ENCODE data around the gene MEG3.

Gene MEG3

DNA sequence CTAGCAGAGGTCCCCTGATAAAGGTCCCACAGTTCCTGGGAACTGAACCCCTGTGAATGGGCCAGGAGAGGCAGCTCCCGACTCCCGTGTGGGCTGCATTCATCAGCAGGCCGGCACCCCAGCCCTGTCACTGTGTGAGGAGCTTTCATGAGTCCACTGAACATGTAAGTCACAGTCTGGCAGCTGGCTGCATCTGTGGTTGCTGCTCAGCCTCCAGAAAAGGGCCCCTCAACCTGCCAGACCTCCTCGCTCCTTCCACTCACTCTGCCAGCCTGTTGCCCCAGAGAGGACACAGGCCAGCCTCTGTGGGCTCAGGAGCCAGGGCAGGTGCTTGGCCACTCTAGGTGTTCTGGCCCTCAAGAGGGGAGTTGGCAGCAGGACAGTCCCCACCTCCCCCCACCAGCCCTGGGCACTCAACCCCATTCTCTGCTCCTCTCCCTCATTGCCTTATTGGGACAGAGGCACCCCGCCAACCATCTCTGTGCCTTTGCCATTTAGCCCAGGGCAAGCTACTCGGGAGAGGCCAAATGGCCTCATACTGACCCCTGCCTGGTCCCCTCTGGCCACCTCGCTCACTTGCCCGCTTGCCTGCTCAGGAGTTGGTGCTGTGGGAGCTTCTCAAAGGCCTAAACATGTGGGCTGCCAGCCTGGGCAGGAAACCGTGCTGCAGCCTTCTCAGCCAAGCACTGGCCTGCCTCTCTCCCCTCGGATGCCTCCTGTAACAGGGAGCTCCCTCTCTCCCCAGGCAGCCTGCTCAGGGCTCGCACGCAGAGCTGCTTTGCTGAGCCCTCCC is 75.7 kb downstream of the MEG3 start:
- DNase-seq = no peak

DNA sequence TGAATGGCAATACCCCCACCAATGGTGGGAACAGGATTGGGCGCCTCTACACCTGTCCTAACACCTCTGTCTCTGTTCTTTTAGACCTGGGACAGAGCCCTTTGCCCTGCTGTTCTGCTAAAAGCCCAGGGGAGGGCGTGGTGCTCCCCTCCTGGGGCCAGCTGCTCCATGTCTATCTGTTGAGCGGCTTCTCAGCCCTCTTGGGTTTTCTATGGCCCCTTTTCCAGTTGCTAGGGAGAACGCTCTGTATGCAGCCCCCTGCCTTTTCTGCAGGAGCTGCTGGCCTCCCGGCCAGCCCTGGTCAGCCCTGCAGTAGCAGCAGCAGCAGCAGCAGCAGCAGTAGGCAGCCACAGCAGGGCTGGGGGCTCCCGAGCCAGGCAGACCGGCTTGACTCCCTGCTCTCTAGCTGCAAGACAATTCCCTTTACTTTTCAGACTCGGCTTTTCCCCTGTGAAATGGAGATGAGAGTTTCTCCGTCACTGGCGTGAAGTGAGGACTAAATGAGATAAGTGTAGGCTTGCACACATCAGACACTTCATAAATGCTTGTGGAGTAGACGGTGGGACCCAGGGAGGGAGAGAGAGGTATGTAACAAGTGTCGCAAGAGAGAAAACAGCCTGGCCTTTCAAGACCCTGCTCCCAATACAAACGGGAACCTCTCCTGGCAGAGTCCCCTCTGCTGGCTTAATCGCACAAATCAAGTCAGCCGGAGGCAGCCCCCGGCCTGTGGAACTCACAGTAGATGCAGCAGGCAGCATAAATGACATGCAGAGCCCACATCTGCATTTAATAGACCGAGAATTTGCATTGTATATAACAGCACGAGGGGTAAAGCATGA is 76.6 kb downstream of the MEG3 start:
- no peak for DNase-seq

DNA sequence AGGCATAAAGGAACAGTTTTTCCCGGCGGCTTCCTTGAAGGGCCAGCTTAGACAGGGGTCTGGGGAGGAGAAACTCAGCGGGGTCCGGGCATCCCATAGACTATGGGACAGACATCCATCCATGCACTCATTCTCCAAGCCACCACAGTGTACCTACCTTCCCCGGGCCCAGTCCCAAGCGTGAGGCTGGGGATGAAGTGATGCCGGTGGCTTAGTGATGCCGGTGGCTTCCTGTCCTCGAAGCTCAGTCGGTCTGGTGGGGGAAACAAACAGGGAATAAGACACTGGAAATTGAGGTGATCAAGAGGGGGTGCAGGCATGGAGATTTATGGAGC is 77.2 kb downstream of the MEG3 start:
- no peak for DNase-seq

DNA sequence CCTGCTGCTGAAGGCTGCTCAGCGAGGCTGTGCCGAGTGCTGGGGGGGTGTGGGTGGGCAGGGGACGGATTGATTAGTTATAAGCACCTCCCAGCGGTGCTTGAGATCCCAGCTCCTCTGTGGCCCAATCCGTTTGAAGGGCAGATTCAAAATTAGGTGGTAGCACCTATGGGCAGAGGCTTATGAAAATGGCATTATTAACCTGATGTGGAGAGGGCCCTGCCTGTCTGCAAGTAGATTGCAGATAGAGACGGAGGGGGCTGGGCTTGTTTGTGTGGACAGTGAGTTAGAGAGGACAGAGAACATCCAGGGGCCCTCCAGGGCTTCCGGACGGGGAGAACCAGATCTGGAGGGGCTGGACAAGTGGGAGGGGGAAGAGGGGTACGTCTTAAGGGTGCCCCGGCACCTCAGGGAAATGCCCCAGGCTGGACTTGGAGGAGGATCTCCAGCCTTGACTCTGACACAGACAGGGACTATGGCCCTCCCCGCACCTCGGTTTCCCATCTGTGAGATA is 77.8 kb downstream of the MEG3 start, which contains the start of gene RTL1:
Gene RTL1, minus strand, starts transcription at position 51 of the 514 bp plus-strand sequence. CDS start 18,934 bp downstream, outside the sequence.
- no peak for DNase-seq

DNA sequence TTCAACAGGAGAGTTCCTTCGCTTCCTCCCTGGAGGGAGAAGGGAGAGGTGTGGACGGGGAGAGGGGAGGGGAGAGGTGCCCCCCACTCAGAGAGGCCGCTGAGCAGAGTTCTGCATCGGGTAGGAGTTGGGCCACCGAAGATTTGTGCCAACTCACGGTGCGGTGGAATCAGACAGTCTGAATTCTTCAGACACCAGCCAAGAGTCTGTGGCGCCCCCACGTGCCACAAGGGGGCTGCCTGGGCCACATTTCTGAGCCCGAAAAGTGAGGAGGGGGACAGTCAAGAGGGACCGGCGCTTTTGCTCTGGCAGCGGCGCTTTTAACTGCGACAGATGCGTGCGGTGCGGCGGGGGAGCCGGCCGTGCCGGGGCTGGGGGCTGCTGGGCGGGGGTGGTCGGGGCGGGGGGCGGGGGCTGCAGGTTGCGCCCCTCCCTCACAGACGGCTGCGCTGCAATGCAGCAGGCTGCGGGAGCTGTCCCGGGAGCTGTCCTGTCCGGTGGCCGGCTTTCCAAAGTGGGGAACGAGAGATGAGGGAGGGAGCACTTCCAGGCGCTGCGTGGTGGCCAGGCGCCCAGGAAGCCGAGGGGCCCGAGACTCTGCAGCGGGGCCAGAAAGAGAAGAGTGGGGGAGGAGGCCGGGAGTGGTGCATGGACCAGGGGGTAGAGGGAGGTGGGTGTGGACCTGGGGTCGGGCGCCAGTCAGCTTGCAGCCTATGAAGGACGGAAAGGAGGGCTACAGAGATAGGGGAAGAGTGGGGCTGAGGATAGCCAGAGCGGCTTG is 78.6 kb downstream of the MEG3 start:
- no peak for DNase-seq

DNA sequence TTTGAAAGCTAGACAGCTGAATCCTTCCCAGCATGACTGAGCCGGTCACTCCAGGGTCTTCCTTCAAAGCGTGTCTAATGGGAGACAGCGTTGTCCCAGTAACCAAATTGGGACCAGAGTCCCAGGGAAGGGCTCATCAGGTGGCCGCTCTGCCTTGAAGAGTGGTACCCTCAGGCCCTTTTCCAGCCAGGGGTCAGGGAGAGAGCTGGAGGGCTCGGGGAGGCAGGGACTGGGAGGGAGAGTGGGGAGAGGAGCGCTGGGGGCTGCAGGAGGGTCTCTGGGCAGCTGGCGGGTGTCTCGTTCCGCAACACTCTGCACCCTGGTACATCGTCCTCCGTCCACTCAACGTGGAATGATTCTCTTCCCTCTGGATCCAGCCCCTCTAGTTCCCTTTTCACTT is 79.2 kb downstream of the MEG3 start:
- DNase-seq = no peak

DNA sequence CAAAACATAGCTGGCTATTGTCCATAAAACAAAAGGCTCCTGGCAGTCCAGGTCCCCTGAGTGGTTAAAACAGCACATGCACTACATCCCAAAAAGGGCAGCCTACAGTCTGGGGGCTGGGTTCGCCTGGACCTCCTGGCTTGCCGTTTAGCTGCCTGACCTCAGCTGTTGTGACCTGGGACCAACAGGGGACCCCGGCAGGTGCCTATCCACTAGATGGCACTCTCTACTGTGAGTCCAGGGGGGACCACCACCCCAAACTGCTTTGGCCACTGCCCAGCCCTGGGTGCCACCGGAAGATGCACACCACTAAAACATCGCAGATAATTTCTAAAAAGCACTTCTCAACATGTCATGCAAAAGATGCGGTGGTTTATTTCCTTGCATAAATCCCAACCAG is 80.5 kb downstream of the MEG3 start:
- DNase-seq = no peak

DNA sequence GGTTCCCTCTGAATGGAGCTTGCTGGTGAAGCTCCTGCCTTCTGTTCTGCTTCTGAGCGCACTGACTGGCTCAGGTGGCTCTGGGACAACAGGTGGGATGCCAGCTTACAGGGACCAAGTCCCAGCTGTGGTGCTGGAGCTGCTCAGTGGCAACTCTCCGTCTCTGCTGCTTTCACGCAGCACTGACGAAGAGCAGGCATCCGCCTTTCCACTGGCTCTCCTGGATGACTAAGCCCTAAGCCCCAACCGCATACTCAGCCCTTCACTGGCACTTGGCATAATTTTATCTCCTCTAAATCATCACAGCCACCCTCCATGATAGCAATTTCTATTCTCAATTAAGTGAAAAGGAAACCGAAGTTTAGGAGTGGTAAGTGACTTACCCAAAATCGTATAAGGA is 81.3 kb downstream of the MEG3 start:
- DNase-seq = no peak

DNA sequence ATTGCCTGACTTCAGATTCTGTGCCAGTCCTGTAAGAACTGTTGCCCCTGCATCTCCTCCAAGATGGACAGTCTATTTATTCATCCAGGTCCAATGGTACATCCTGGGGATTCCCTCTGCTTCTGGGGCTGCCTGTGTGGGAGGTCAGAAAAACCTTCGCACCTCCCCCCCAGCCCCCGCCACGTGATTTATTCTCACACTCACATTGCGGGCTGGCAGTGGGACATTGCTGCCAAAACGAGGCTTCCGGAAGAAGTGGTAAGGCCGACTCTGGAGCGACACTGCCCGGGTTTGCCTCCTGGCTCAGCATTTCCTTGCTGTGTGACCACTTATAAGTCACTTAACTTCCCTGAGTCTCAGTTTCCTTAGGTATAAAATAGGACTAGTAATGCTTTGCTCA is 83.5 kb downstream of the MEG3 start:
- DNase-seq = no peak
